Mesenchymal stem cell (in vitro differentiated cells and primary cell): ENCODE results near the gene MICAL2.

Experiments
- DNase-seq: peaks from one replicate; pipeline ENCODE4 v3.0.0-alpha.2; 2013
- H2AFZ ChIP-seq: one replicate; pipeline ENCODE4 v1.6.1; 2013; ENCODE audit warnings: low read depth, mild to moderate bottlenecking, control low read depth, inconsistent platforms, low read length, moderate library complexity
- H2AK5ac ChIP-seq: 2 replicates; pipeline ENCODE4 v1.6.1; 2013; ENCODE audit warnings: low read length, moderate library complexity, mild to moderate bottlenecking, inconsistent platforms; ENCODE audit not compliant: severe bottlenecking
- H2BK120ac ChIP-seq: one replicate; pipeline ENCODE4 v1.6.1; 2013; ENCODE audit warnings: low read depth, mild to moderate bottlenecking, inconsistent platforms, low read length, moderate library complexity
- H2BK12ac ChIP-seq, 2 experiments: one replicate each; pipeline ENCODE4 v1.6.1; 2013; ENCODE audit warnings: inconsistent platforms in 2 of 2, low read length in 2 of 2, mild to moderate bottlenecking in 2 of 2, moderate library complexity in 2 of 2, control low read depth in 1 of 2
- H2BK15ac ChIP-seq: one replicate; pipeline ENCODE4 v1.6.1; 2013; ENCODE audit warnings: mild to moderate bottlenecking, low read depth, inconsistent platforms; ENCODE audit not compliant: poor library complexity, severe bottlenecking
- H2BK5ac ChIP-seq: 2 replicates; pipeline ENCODE4 v1.6.1; 2013; ENCODE audit warnings: low read depth, mild to moderate bottlenecking, low read length, control low read depth, inconsistent platforms; ENCODE audit not compliant: poor library complexity, severe bottlenecking
- H3K14ac ChIP-seq, 2 experiments: one replicate each; pipeline ENCODE4 v1.6.1; 2013; ENCODE audit warnings: inconsistent platforms in 2 of 2, low read length in 2 of 2, control low read depth in 1 of 2, mild to moderate bottlenecking in 1 of 2, moderate library complexity in 1 of 2
- H3K18ac ChIP-seq, 2 experiments: one replicate each; pipeline ENCODE4 v1.6.1; 2013; ENCODE audit warnings: inconsistent platforms in 2 of 2, low read length in 2 of 2, control low read depth in 1 of 2, low read depth in 1 of 2, mild to moderate bottlenecking in 1 of 2
- H3K23ac ChIP-seq, 2 experiments: one replicate each; pipeline ENCODE4 v1.6.1; 2013; ENCODE audit warnings: inconsistent platforms in 2 of 2, low read length in 2 of 2, mild to moderate bottlenecking in 2 of 2, moderate library complexity in 2 of 2, control low read depth in 1 of 2
- H3K27ac ChIP-seq: 2 replicates; pipeline ENCODE4 v1.5.1; 2013; ENCODE audit warnings: mild to moderate bottlenecking, moderate library complexity, low read length, control low read depth, inconsistent platforms; ENCODE audit not compliant: poor library complexity, severe bottlenecking
- H3K27me3 ChIP-seq, 2 experiments: 2 replicates each; pipeline versions ENCODE4 v1.6.1 to v1.7.0; 2013; ENCODE audit warnings: low read length in 2 of 2, mild to moderate bottlenecking in 2 of 2, moderate library complexity in 2 of 2, control low read depth in 1 of 2, inconsistent platforms in 1 of 2; ENCODE audit not compliant: control insufficient read depth in 1 of 2, insufficient read depth in 1 of 2
- H3K36me3 ChIP-seq, 2 experiments: 2 replicates each; pipeline versions ENCODE4 v1.6.1 to v1.7.0; 2013; ENCODE audit warnings: low read length in 2 of 2, control low read depth in 1 of 2, inconsistent platforms in 1 of 2, low read depth in 1 of 2, mild to moderate bottlenecking in 1 of 2; ENCODE audit not compliant: insufficient read depth in 2 of 2, control insufficient read depth in 1 of 2
- H3K4ac ChIP-seq, 2 experiments: one replicate each; pipeline ENCODE4 v1.6.1; 2013; ENCODE audit warnings: inconsistent platforms in 2 of 2, low read length in 2 of 2, mild to moderate bottlenecking in 2 of 2, moderate library complexity in 2 of 2, control low read depth in 1 of 2, low read depth in 1 of 2
- H3K4me1 ChIP-seq: 2 replicates; pipeline ENCODE4 v1.6.1; 2013; ENCODE audit warnings: low read depth, low read length, control low read depth; ENCODE audit not compliant: control insufficient read depth, insufficient read depth
- H3K4me2 ChIP-seq: 2 replicates; pipeline ENCODE4 v1.6.1; 2013; ENCODE audit warnings: low read length, mild to moderate bottlenecking, inconsistent platforms; ENCODE audit not compliant: poor library complexity, severe bottlenecking
- H3K4me3 ChIP-seq, 2 experiments: 2 replicates each; pipeline versions ENCODE4 v1.5.1 to v1.7.0; 2013; ENCODE audit warnings: low read length in 2 of 2, mild to moderate bottlenecking in 2 of 2, control low read depth in 1 of 2, low read depth in 1 of 2; ENCODE audit not compliant: insufficient read depth in 1 of 2
- H3K79me1 ChIP-seq: replicated peaks from 2 replicates; pipeline ENCODE4 v1.6.1; 2013; ENCODE audit warnings: mild to moderate bottlenecking, control low read depth, low read length, inconsistent platforms; ENCODE audit not compliant: poor library complexity, severe bottlenecking
- H3K9ac ChIP-seq: 2 replicates; pipeline ENCODE4 v1.7.0; 2013; ENCODE audit warnings: mild to moderate bottlenecking, low read length, moderate library complexity
- H3K9me3 ChIP-seq: 2 replicates; pipeline ENCODE4 v1.7.0; 2013; ENCODE audit warnings: mild to moderate bottlenecking, low read length; ENCODE audit not compliant: control insufficient read depth
- H4K8ac ChIP-seq: one replicate; pipeline ENCODE4 v1.6.1; 2013; ENCODE audit warnings: inconsistent platforms, mild to moderate bottlenecking, low read length, moderate library complexity
- H4K91ac ChIP-seq: one replicate; pipeline ENCODE4 v1.6.1; 2013; ENCODE audit warnings: mild to moderate bottlenecking, low read length, inconsistent platforms
- WGBS: methylation state at CpG from one replicate; pipeline ENCODE4 v1.1.7; 2013; ENCODE audit warnings: mixed read lengths; 5-methylcytosine and 5-hydroxymethylcytosine counted together

The MICAL2 gene

GRCh38 chr11:12238420-12238819 is 128.0 kb downstream of the MICAL2 start:
- Histone ChIP-seq H2AFZ (no peak overlapping the region), H3K27ac (no peak overlapping the region), H3K9ac (peak overlapping the region; percentile 8), H3K14ac (no peak overlapping the region), H3K4me2 (no peak overlapping the region), H3K18ac (no peak overlapping the region), H3K4ac (no peak overlapping the region), H3K79me1 (peaks cover 19% of the 10 kb centered on the region), H2BK5ac (no peak overlapping the region), H3K36me3 (peaks cover 45 to 46% of the 10 kb centered on the region in 2 experiments), H4K91ac (no peak overlapping the region), H2BK15ac (no peak overlapping the region), H2BK12ac (no peak overlapping the region), H3K27me3 (no peaks in the 10 kb centered on the region), H3K23ac (no peak overlapping the region), H3K9me3 (no peaks in the 10 kb centered on the region), H3K4me1 (peaks cover 15% of the 10 kb centered on the region), H3K4me3 (no peak overlapping the region), H2AK5ac (no peak overlapping the region), H2BK120ac (no peak overlapping the region), H4K8ac (no peak overlapping the region)
- 94% methylated on average over 4 of the region's 4 CpGs for WGBS
- DNase-seq: peak; percentile 29

GRCh38 chr11:12239396-12239795 is 129.0 kb downstream of the MICAL2 start:
- Histone ChIP-seq H2AK5ac (peak overlapping the region; percentile 9), H3K9me3 (no peaks in the 10 kb centered on the region), H3K4me1 (peaks cover 17% of the 10 kb centered on the region)

GRCh38 chr11:12239804-12240371 is 129.5 kb downstream of the MICAL2 start:
- Histone ChIP-seq H2AFZ (no peak overlapping the region), H2BK5ac (no peak overlapping the region), H2BK12ac (no peak overlapping the region), H2BK120ac (no peak overlapping the region), H3K9ac (no peak overlapping the region), H3K9me3 (no peaks in the 10 kb centered on the region), H2AK5ac (peak overlapping the region; percentile 27), H3K4me3 (no peak overlapping the region), H3K4ac (no peak overlapping the region), H3K79me1 (peaks cover 17% of the 10 kb centered on the region), H4K91ac (no peak overlapping the region), H3K27ac (no peak overlapping the region), H2BK15ac (no peak overlapping the region), H3K27me3 (no peaks in the 10 kb centered on the region), H3K23ac (no peak overlapping the region), H3K4me2 (no peak overlapping the region), H3K14ac (no peak overlapping the region), H3K18ac (no peak overlapping the region), H3K4me1 (peaks cover 16% of the 10 kb centered on the region), H4K8ac (no peak overlapping the region), H3K36me3 (peaks cover 43 to 46% of the 10 kb centered on the region in 2 experiments)
- no peak for DNase-seq
- WGBS: 91% methylated on average over 7 of the region's 7 CpGs

More at GRCh38 chr11:12239396-12239795, 129.0 kb downstream of the MICAL2 start:
- H4K8ac ChIP-seq: no peak overlapping the region
- no peak overlapping the region for H2BK15ac ChIP-seq
- H2BK12ac ChIP-seq: no peak overlapping the region
- no peak overlapping the region for H3K4ac ChIP-seq
- peaks cover 17% of the 10 kb centered on the region for H3K79me1 ChIP-seq
- no peak overlapping the region for H3K23ac ChIP-seq
- H4K91ac ChIP-seq: no peak overlapping the region
- H3K27ac ChIP-seq: no peak overlapping the region
- H3K9ac ChIP-seq: no peak overlapping the region
- H2BK120ac ChIP-seq: peak overlapping the region; percentile 7
- DNase-seq: no peak
- H3K18ac ChIP-seq: no peak overlapping the region
- no peak overlapping the region for H3K4me3 ChIP-seq
- no peak overlapping the region for H2AFZ ChIP-seq
- H3K4me2 ChIP-seq: no peak overlapping the region
- H2BK5ac ChIP-seq: no peak overlapping the region
- peaks cover 46 to 47% of the 10 kb centered on the region in 2 experiments for H3K36me3 ChIP-seq
- no peaks in the 10 kb centered on the region for H3K27me3 ChIP-seq
- 93% methylated on average over 4 of the region's 4 CpGs for WGBS
- H3K14ac ChIP-seq: no peak overlapping the region

GRCh38 chr11:12240677-12241076 is 130.3 kb downstream of the MICAL2 start:
- 98% methylated on average over 7 of the region's 7 CpGs for WGBS
- Histone ChIP-seq H3K4me1 (peaks cover 10% of the 10 kb centered on the region), H3K9me3 (no peaks in the 10 kb centered on the region), H2AFZ (no peak overlapping the region), H2BK120ac (no peak overlapping the region), H3K23ac (no peak overlapping the region), H3K4me3 (no peak overlapping the region), H3K4me2 (no peak overlapping the region), H3K27me3 (no peaks in the 10 kb centered on the region), H4K8ac (no peak overlapping the region), H3K9ac (no peak overlapping the region), H4K91ac (no peak overlapping the region), H3K18ac (no peak overlapping the region), H3K27ac (no peak overlapping the region), H3K36me3 (peaks cover 46 to 48% of the 10 kb centered on the region in 2 experiments), H2BK15ac (no peak overlapping the region), H2AK5ac (no peak overlapping the region), H3K79me1 (peaks cover 17% of the 10 kb centered on the region), H3K14ac (no peak overlapping the region), H2BK12ac (no peak overlapping the region), H2BK5ac (no peak overlapping the region), H3K4ac (no peak overlapping the region)
- DNase-seq: no peak
